AG09319 (cell line): Measurements from ENCODE around the gene EXD2.
"Not testable (repeated sequence)": the region's sequence is repeated elsewhere in the genome, so short reads cannot be mapped to it uniquely, and the experiment has no call there.

Experiments
- DNase-seq: peaks from one replicate; pipeline ENCODE4 v3.0.0-alpha.2; 2010; ENCODE audit warnings: low read depth; ENCODE audit errors: extremely low read depth
- CTCF ChIP-seq: IDR thresholded peaks from 2 replicates; pipeline ENCODE4 v1.5.1; 2011; ENCODE audit warnings: low read depth, mild to moderate bottlenecking, inconsistent platforms, low read length, moderate library complexity

Gene EXD2

GRCh38 chr14:69269381-69269780 lies 78.1 kb downstream of the EXD2 start:
- no peak for TF ChIP-seq CTCF
- DNase-seq: no peak

- no peak for DNase-seq
- no peak for TF ChIP-seq CTCF
Observed at GRCh38 chr14:69270097-69270496, 78.8 kb downstream of the EXD2 start.

GRCh38 chr14:69270795-69271708 lies 79.8 kb downstream of the EXD2 start:
- no peak for TF ChIP-seq CTCF
- DNase-seq: no peak

DNA sequence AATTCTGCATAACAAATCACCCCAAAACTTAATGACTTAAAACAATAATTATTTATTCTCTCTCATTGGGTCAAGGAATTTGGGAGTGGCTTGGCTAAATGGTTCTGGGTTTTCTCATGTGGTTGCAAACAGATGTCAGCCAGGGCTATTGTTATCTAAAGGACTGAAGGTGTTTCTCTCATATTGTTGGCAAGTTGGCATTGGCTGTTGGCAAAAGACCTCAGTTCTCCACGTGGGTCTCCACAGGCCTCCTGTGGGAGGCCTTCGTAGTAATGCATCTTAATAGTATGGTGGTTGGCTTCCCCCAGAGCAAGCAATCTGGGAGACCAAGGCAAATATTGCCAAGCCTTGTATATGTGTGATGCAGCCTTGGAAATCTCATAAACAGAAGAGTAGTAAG lies 83.0 kb downstream of the EXD2 start:
- no peak for TF ChIP-seq CTCF
- DNase-seq: no peak

DNA sequence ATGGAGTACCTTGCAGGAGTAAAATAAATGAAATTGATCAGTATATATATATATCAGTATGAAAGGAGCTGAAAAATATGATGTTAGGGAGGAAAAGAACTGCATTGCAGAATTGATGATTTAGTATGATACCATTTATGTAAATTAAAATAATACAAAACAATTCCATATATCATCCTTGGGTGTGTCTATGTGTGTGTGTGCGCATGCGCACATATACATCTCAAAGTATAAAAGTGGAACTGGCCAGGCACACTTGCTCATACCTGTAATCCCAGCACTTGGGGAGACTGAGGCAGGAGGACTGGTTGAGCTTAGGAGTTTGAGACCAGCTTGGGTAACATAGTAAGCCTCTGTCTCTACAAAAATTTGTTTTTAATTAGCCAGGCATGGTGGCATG lies 84.0 kb downstream of the EXD2 start:
- no peak for TF ChIP-seq CTCF
- DNase-seq: no peak

GRCh38 chr14:69277356-69277755 lies 86.1 kb downstream of the EXD2 start:
- not testable (repeated sequence) for DNase-seq

GRCh38 chr14:69280746-69281291 lies 89.5 kb downstream of the EXD2 start:
- DNase-seq: no peak
- TF ChIP-seq CTCF: no peak
